ENCODE data around the gene KIF23. TPM values are rescaled to one million over a fixed set of nuclear protein-coding genes. Genes with fewer than 3 reads are reported as not detected.

Gene KIF23
- total RNA-seq, 2 donors from 2014 or later, result 2.6 to 7.4 TPM

DNA sequence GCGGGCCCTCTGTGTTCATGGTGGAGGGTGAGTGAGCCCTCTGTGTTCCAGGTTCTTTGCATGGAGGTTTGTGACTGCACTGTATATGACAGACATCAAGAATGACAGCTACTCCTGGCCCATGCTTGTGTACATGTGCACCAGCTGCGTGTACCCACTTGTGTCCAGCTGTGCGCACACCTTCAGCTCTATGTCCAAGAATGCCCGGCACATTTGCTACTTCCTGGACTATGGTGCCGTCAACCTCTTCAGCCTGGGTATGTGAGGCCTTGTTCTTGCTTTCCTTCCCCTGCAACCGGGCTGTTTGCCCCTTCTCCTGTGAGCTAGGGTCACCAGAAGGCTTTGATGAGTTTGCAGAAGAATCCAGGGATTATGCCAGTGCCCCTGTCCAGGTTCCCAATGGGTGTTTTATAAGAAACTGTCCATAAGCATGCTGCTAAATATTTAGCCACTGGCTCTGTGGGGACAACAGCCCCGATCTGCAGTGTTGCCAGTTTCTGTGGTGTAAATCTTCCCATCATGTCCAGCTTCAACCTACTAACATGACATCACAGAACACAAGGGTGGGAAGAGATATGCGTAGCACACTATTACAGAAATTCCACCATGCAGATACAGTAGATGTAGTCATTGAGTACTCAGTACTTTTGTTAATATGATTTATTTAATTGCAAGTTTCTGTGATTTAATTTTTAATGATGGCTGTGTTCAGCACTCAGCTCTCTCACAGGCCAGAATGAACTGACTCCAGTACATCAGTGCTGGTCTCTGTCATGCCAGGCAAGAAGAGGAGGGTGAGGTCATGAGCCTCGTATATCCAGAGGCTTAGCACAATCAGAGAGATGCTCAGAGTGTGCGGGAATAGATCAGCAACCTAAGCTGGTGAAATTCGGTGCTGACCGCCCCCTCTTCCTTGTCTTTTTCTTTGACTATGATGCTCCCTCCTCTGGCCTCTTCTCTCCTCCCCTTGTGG is 29.2 kb upstream of the KIF23 start:
- no peaks in the 10 kb centered on the region for H3K4me1 ChIP-seq (replicated peaks)
- no peak overlapping the region for H3K4me3 ChIP-seq
- DNase-seq (ENCODE audit: low spot score), result no peak
- WGBS, result 87% methylated on average over 12 of the region's 12 CpGs
- H3K27me3 ChIP-seq (replicated peaks; ENCODE audit: insufficient read depth), result no peaks in the 10 kb centered on the region
- H3K27ac ChIP-seq, result no peak overlapping the region
- TF ChIP-seq, protein P1, sequence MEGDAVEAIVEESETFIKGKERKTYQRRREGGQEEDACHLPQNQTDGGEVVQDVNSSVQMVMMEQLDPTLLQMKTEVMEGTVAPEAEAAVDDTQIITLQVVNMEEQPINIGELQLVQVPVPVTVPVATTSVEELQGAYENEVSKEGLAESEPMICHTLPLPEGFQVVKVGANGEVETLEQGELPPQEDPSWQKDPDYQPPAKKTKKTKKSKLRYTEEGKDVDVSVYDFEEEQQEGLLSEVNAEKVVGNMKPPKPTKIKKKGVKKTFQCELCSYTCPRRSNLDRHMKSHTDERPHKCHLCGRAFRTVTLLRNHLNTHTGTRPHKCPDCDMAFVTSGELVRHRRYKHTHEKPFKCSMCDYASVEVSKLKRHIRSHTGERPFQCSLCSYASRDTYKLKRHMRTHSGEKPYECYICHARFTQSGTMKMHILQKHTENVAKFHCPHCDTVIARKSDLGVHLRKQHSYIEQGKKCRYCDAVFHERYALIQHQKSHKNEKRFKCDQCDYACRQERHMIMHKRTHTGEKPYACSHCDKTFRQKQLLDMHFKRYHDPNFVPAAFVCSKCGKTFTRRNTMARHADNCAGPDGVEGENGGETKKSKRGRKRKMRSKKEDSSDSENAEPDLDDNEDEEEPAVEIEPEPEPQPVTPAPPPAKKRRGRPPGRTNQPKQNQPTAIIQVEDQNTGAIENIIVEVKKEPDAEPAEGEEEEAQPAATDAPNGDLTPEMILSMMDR (IDR thresholded peaks at IDR 0.05), result no peak
- no peak for TF ChIP-seq POLR2AphosphoS5 (IDR thresholded peaks at IDR 0.05)
- TF ChIP-seq POLR2A (IDR thresholded peaks at IDR 0.05), result no peak
- H3K36me3 ChIP-seq, result no peaks in the 10 kb centered on the region
- intact Hi-C loops (cut with DNase I), result no loop called here
- no peaks in the 10 kb centered on the region for H3K9me3 ChIP-seq

DNA sequence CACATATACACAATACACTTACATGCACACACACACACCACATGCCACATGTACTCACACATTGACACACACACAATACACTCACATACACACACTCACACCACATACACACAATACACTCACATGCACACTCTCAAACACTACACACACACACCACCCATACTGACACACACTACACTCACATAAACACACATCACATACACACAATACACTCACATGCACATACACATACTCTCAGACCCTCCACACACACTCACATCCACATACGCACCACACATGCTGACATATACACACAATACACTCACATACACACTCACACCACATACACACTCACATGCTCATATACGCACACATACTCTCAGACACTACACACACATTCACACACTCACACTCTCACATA is 28.3 kb upstream of the KIF23 start:
- no peak for DNase-seq (ENCODE audit: low spot score)
- 98% methylated on average over 2 of the region's 2 CpGs for WGBS
- Histone ChIP-seq H3K27ac (no peak overlapping the region), H3K4me3 (no peak overlapping the region), H3K4me1 (replicated peaks) (no peaks in the 10 kb centered on the region), H3K27me3 (replicated peaks; ENCODE audit: insufficient read depth) (no peaks in the 10 kb centered on the region), H3K9me3 (no peaks in the 10 kb centered on the region), H3K36me3 (no peaks in the 10 kb centered on the region)
- intact Hi-C loops (cut with DNase I), result no loop called here
- TF ChIP-seq POLR2AphosphoS5 (IDR thresholded peaks at IDR 0.05), result no peak
- TF ChIP-seq, protein P1 (IDR thresholded peaks at IDR 0.05), result no peak
- TF ChIP-seq POLR2A (IDR thresholded peaks at IDR 0.05), result no peak

DNA sequence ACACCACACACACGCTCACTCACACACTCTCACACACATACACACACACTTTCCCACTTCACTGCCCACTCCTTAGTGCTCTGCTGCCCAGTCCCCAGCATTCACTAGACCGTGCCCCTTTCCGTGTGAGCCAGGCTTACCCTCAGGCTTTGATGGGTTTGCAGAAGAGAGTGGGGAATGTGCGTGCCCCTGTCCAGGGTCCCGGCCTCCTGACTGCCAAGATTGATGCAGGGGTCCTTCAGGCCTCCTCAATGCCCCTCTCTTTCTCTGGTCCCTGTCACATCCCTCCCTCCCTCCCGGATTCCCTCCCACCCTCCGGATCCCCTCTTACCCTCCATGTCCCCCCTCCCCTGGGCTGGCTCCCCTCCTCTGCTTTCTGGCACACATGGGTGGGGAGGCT is 27.9 kb upstream of the KIF23 start:
- intact Hi-C loops (cut with DNase I), result no loop called here
- Histone ChIP-seq H3K36me3 (no peaks in the 10 kb centered on the region), H3K4me3 (no peak overlapping the region), H3K4me1 (replicated peaks) (no peaks in the 10 kb centered on the region), H3K9me3 (no peaks in the 10 kb centered on the region), H3K27ac (no peak overlapping the region), H3K27me3 (replicated peaks; ENCODE audit: insufficient read depth) (no peaks in the 10 kb centered on the region)
- TF ChIP-seq, protein P1 (IDR thresholded peaks at IDR 0.05), result no peak
- no peak for TF ChIP-seq POLR2AphosphoS5 (IDR thresholded peaks at IDR 0.05)
- TF ChIP-seq POLR2A (IDR thresholded peaks at IDR 0.05), result no peak
- DNase-seq (ENCODE audit: low spot score), result no peak
- 83% methylated on average over 7 of the region's 7 CpGs for WGBS

DNA sequence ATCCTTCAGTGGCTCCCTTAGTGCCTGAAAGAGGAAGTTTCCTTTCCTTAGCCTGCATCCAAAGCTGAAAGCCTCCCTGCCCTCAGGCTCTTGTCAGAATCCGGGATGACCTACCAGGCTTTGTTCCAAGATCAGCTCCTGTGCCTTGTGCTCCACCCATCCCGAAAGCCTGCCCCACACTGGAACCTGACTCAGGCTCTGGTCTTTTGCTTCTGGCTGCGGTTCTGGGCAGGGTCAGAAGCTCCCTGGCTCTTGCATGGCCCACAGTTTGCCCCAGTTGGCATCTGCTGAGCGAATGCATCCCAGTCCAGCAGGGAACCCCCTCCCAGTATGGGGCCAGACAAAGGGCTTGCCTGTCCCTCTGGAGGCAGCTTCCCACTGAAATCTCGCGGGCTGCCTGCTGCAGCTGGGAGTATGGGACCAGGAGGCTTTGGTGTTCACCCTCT is 25.9 kb upstream of the KIF23 start:
- H3K27ac ChIP-seq, result no peak overlapping the region
- H3K36me3 ChIP-seq, result no peaks in the 10 kb centered on the region
- no peak overlapping the region for H3K4me3 ChIP-seq
- H3K9me3 ChIP-seq, result no peaks in the 10 kb centered on the region
- intact Hi-C loops (cut with DNase I), result no loop called here
- H3K27me3 ChIP-seq (replicated peaks; ENCODE audit: insufficient read depth), result no peaks in the 10 kb centered on the region
- DNase-seq (ENCODE audit: low spot score), result no peak
- no peaks in the 10 kb centered on the region for H3K4me1 ChIP-seq (replicated peaks)
- WGBS, result 68% methylated on average over 6 of the region's 6 CpGs
- no peak for TF ChIP-seq POLR2A (IDR thresholded peaks at IDR 0.05)
- TF ChIP-seq, protein P1 (IDR thresholded peaks at IDR 0.05), result no peak
- TF ChIP-seq POLR2AphosphoS5 (IDR thresholded peaks at IDR 0.05), result no peak

DNA sequence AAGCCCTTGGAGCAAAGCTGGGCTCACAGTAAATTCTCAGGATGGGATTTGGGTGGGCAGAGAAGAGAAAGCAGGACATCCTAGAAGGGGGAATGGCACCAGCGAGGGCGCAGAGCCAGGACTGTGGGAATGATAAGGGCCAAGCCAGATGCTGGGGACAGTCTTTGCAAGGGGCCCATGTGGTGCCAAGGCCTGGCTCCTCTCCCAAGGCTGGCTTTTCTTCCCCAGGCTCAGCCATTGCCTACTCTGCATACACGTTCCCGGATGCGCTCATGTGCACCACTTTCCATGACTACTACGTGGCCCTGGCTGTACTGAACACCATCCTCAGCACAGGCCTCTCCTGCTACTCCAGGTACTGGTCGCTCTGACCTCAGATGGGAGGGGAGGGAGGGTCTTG is 24.7 kb upstream of the KIF23 start:
- H3K4me3 ChIP-seq, result no peak overlapping the region
- TF ChIP-seq POLR2AphosphoS5 (IDR thresholded peaks at IDR 0.05) (no peak), POLR2A (IDR thresholded peaks at IDR 0.05) (no peak)
- TF ChIP-seq, protein P1 (IDR thresholded peaks at IDR 0.05), result no peak
- intact Hi-C loops (cut with DNase I), result no loop called here
- no peaks in the 10 kb centered on the region for H3K9me3 ChIP-seq
- H3K27me3 ChIP-seq (replicated peaks; ENCODE audit: insufficient read depth), result no peaks in the 10 kb centered on the region
- H3K4me1 ChIP-seq (replicated peaks), result peaks cover under 1% of the 10 kb centered on the region
- no peak overlapping the region for H3K27ac ChIP-seq
- H3K36me3 ChIP-seq, result no peaks in the 10 kb centered on the region
- 98% methylated on average over 7 of the region's 7 CpGs for WGBS
- no peak for DNase-seq (ENCODE audit: low spot score)
